Measurements from ENCODE around the gene SCT.
"Not testable (repeated sequence)": the region's sequence is repeated elsewhere in the genome, so short reads cannot be mapped to it uniquely, and the experiment has no call there.

The SCT gene, protein sequence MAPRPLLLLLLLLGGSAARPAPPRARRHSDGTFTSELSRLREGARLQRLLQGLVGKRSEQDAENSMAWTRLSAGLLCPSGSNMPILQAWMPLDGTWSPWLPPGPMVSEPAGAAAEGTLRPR

DNA sequence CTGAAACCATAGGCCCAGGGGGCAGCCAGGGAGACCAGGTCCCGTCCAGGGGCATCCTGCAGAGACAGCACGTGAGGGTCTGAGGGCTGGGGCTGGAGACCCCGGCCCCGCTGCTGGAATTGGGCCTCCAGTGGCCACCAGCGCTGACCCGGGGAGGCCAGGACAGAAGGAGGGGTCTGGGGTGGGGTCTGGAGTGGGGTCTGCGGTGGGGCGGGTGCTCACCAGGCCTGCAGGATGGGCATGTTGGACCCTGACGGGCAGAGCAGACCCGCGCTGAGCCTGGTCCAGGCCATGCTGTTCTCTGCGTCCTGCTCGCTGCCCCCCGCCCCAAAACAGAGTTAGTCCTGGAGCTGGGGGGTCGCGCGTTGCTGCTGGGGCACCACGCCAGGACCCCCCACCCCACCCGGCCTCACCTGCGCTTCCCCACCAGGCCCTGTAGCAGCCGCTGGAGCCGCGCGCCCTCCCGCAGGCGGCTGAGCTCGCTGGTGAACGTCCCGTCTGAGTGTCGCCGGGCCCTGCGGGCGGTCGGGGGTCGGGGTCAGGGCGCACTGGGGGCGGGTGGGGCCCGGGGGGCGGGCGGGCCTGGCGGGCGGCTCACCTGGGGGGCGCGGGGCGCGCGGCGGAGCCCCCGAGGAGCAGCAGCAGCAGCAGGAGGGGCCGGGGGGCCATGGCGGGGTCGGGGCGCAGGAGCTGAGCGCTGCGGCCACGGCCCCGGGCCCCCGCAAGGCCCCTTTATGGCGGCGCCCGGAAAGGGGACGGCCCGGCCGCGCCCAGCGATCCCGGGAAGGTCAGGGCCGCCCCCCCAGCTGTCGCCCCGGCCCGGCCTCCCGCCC lies at the start of gene SCT:
Gene SCT, minus strand, starts transcription at position 707 of the 833 bp plus-strand sequence. Its CDS starts 38 bp downstream, at position 669.
- no peak for DNase-seq (ENCODE audit: low spot score)

DNA sequence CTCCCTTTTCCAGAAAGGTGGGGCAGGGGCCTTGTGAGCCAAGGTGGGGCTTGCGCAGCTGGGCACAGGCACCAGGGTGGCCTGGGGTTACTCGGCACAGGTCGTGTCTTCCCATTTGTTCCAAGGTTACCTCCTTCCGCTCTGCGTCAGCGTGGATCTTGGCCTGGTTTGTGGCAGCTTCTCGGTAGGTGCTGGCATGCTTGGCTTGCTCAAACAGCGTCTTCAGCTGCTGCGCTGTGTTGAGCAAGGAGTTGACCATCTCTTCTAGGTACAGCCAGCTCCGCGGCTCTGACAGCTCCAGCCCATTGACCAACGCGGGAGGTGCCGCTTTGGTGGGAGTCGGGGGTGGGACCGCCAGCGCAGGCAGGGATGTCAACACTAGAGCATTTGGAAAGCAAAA lies 47.4 kb upstream of the SCT start:
- peak; percentile 82 for DNase-seq (ENCODE audit: low spot score)

DNA sequence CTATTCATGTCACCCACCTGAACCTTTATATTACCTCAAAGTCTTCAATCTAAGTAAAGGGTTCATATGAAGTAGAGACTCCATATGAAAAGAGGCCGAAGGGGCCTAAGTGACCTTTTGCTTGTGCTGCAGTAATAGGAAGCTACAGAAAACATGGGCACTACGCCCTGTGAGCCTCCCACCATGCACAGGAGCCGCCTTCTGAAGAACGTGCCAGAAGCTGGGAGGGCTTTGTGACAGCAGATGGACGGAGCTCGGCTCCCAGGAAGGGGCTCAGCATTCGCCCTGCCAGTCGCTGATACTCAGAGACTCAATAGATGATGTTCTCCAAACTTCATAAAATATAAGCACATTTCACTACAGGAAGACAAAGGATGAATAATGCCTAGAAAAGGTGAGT lies 46.9 kb upstream of the SCT start:
- peak; percentile 63 for DNase-seq (ENCODE audit: low spot score)

- DNase-seq (ENCODE audit: low spot score) = peak; percentile 89
Observed at GRCh38 chr11:665704-666281, 38.8 kb upstream of the SCT start.

GRCh38 chr11:665062-665703 lies 38.2 kb upstream of the SCT start:
- DNase-seq (ENCODE audit: low spot score) = no peak

- DNase-seq (ENCODE audit: low spot score) = peak; percentile 53
Observed at GRCh38 chr11:662689-663274, 35.8 kb upstream of the SCT start.

DNA sequence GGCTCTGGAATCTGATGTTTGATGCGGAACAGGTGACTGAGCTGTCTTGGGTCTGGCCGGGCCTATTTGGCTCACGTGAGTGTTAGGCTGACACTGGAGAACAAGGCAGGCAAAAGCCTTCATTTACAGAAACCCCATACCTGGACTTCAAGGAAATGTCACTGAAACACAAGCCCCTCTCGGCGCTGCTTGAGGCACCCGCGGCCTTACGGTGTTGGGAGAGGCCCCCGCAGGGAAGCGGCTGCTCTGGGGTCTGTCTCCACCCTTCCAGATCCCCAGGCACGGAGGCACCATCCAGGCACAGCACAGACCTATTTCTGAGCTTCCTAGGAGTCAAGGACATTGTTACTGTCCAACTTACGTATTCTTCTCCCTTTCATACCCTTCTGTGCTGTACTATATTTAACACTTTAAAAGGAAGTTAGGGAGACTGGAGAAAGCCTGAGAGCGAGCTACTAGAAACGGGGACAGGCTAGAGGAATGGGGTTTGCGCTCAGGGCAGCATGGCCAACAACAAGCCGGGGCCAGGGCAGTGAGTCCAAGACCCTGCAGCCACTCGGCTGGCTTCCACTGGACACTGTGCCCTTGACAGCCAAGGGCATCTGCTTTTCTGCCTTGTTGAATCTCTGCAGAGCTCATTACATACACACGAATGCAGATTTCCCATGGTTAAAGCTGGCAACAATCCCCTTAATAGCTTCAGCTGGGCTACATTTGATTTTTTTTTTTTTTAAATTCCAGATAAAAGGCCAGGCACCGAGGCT lies 33.9 kb upstream of the SCT start:
- peak; percentile 63 for DNase-seq (ENCODE audit: low spot score)

- DNase-seq (ENCODE audit: low spot score) = no peak
Observed at GRCh38 chr11:660281-660680, 33.3 kb upstream of the SCT start.

DNA sequence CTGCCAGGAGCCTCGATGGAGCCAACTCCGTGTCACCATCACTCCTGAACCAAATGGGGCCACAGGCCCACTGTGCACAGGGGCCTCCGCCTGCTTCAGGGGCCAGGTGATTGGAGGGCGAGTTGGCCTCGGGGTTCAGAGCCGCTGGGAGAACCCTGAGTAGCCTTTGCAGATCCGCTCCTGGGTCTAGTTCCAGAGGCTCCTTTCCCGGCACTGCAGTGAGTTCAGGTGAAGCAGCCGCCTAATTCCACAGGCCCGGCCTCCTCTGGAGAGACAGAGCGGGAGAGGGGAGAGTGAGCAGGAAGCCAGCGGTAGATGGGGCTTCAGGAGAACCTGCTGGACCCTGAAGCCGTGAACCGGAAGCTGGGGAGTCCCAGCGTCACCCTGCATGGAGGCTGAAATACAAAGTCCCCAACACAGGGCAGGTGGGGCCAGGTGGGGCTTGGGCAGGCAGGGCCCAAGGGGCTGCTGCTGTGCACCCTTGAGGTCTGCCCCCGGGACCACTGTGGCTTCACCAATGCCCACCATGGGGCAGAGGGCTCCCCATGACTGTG lies 32.6 kb upstream of the SCT start:
- no peak for DNase-seq (ENCODE audit: low spot score)

DNA sequence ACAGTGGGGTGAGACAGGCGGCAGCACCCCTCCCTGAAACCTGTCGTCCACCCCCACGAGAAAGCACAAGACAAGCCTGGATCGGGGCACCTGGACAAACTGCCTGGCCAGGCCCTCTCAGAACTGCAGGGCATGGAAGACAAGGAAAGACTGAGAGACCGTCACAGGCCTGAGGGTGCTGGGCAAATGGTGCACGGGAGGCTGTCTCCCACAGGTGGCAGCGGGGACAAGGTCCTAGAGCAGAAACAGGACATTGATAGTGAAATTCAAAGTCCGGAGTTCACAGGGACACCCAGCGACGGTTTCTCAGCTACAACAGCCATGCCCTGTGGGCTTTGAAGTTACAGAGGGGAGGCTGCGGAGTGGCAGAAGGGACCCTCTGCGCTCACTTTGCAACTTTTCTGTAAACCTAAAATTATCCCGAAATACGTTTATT lies 30.7 kb upstream of the SCT start:
- no peak for DNase-seq (ENCODE audit: low spot score)

GRCh38 chr11:656866-657265 lies 29.9 kb upstream of the SCT start:
- DNase-seq (ENCODE audit: low spot score) = no peak

DNA sequence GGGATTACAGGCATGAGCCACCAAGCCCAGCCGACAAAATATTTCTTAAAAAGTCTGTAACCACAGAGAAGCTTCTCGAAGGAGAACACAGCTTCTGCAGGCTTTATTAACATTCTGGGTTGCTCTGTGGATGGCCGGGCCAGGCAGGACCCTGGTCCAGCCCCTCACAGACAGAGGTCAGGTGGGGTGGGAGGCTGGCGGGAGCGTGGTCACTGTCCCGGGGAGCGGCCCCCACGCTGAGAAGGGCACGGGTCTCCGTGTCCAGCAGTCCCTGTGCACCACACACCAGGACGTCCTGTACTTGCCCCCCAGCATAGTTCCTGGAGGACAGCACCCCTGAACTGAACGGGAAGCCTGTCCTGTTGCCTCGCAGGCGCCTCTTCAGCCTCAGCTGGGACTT lies 29.4 kb upstream of the SCT start:
- DNase-seq (ENCODE audit: low spot score) = no peak

- DNase-seq (ENCODE audit: low spot score) = no peak
Observed at GRCh38 chr11:655036-655726, 28.2 kb upstream of the SCT start.

DNA sequence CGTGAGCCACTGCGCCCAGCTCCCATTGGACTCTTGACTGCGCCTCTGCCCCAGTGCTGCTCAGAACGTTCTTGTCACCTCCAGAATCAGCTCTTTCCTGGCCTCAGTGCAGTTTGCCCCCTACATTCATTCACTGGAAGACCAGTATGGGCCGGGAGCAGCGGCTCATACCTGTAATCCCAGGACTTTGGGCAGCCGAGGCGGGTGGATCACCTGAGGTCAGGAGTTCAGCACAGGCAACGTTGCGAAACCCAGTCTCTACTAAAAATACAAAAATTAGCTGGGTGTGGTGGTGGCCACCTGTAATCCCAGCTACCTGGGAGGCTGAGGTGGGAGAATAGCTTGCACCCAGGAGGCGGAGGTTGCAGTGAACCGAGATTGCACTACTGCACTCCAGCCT lies 27.5 kb upstream of the SCT start:
- DNase-seq (ENCODE audit: low spot score) = not testable (repeated sequence)

DNA sequence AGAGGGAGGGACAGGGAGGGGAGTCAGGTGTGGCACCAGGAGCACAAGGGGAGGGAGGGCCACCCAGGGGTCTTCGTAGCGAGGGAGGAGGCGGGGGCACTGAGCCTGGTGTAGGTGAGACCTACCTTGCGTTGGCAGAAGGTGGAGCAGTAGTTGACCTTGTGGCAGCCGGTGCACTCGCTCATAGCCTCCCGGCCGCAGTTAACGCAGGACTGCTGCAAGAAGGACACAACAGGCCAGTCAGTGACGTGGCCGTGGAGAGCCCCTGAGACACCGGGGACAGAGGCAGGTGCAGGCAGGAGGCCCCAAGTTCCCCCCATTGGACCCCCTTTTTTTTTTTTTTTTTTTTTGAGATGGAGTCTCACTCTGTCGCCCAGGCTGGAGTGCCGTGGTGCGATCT lies 26.9 kb upstream of the SCT start:
- DNase-seq (ENCODE audit: low spot score) = no peak

GRCh38 chr11:653136-653535 lies 26.2 kb upstream of the SCT start:
- not testable (repeated sequence) for DNase-seq (ENCODE audit: low spot score)

- no peak for DNase-seq (ENCODE audit: low spot score)
Observed at GRCh38 chr11:650482-650881, 23.5 kb upstream of the SCT start.

GRCh38 chr11:647672-648158 lies 20.7 kb upstream of the SCT start:
- DNase-seq (ENCODE audit: low spot score) = not testable (repeated sequence)

- no peak for DNase-seq (ENCODE audit: low spot score)
Observed at GRCh38 chr11:646214-646613, 19.2 kb upstream of the SCT start.

DNA sequence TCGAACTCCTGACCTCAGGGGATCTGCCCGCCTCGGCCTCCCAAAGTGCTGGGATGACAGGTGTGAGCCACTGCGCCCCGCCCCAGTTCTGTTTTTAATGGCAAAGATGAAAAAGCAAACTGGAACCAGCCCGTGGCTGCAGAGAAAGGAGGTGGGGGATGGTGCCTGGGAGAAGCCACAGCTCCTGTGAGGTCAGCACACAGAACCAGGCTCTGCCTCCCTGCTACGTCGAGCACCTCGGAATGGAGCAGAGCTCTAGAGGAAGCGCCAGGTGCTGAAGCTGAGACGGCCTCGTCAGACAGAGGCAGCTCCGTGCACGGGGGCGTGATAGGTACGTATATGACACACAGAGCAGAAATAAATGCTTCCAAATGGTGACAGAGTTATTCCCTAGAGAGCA lies 18.6 kb upstream of the SCT start:
- DNase-seq (ENCODE audit: low spot score) = no peak
